ENCODE results near the gene ZNF324. TPM values are rescaled to one million over a fixed set of nuclear protein-coding genes. Genes with fewer than 3 reads are reported as not detected.

Gene ZNF324
- total and polyA plus RNA-seq, 2 of the 13 experiments (the other 11 are each of a cell fraction or from before 2014, with no cell fraction given): 1.1 to 4.7 TPM

DNA sequence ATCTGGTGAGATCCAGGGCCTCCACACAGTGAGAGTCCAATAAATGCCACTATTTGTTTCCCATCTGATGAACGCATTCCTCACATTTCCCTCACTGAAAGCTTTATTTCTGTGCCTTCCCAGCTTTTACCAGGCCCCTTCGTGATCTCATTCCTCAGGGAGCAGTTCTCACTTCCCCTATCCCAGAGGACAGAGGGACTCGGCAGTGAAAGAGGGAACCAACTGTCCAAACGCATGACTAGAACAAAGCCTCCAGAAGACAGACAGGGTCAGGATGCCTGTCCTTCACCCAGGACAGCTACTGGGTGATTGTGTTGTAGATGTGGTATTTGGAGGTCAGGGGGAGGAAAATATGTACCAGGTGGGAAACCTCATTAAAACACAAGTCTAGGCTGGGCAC, 54.8 kb downstream of the ZNF324 start (continued):
- no peak for TF ChIP-seq NCOA2 (CRISPR knock-in tag; IDR thresholded peaks at IDR 0.05)

DNA sequence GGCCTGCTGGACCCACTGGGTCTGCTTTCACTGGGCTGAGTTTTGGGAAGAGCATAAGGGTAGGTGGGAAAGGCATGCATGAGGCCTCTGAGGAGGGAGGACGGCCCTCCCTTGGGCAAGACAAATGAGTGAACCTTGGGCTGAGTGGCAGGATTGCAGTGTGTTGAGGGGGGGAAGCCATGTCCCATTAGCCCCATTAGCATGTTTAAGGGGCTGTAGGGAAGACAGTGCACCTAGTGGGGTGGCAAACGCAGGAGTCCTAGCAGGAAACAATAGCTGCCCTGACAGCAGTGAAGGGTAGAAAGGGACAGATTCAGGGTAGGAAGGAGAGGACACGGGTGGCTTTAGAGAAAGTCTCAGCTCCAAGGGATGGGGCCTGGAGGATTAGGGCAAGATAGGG, 55.8 kb downstream of the ZNF324 start:
- peaks cover 15% of the 10 kb centered on the region for H3K4me1 ChIP-seq (ENCODE audit: insufficient read depth, low read length)
- H2AFZ ChIP-seq (ENCODE audit: low read length): no peak overlapping the region
- H4K20me1 ChIP-seq (ENCODE audit: insufficient read depth, low read length): no peaks in the 10 kb centered on the region
- peak; percentile 74 for TF ChIP-seq ZNF7 (CRISPR knock-in tag; IDR thresholded peaks at IDR 0.05)
- TF ChIP-seq ZSCAN21 (CRISPR knock-in tag; IDR thresholded peaks at IDR 0.05; ENCODE audit: borderline replicate concordance): no peak
- H3K36me3 ChIP-seq (replicated peaks in 1 of 2; ENCODE audit: control insufficient read depth in 1 of 2, insufficient read depth in 2 of 2, low read length in 2 of 2): no peaks in the 10 kb centered on the region
- no peak overlapping the region for H3K9ac ChIP-seq (ENCODE audit: insufficient read depth, low read depth, low read length)
- FAIRE-seq (no peak), ATAC-seq (no peak), DNase-seq (ENCODE audit: low spot score) (no peak)
- in situ Hi-C loops (cut with HindIII; ENCODE audit: extremely low pct_ligation_motif_present, low pct_unique_long_range_greater_than_20kb): no loop called here
- CTCF ChIA-PET (ENCODE audit: low intra/inter-chr PET ratio, low total read pairs): no interaction called here
- BruUV-seq (replicated peaks): no TSS peak
- intact Hi-C loops (cut with micrococcal nuclease; ENCODE audit: unreplicated experiment): no loop called here
- no peak overlapping the region for H3K27ac ChIP-seq (ENCODE audit: extremely low read length, insufficient read depth, low read length)
- no peak overlapping the region for H3K4me3 ChIP-seq (replicated peaks in 1 of 3; ENCODE audit: insufficient read depth in 1 of 3, low read depth in 2 of 3, low read length in 3 of 3)
- POLR2A ChIA-PET: interaction anchor here (1.0 to 4.1 kb wide), 2 partner anchors 12 to 37 kb away, joined by 3 to 21 read pairs; partner anchors contain the start of gene SLC27A5
- H3K79me2 ChIP-seq (ENCODE audit: insufficient read depth, low read length): peaks cover 12% of the 10 kb centered on the region
- WGBS (ENCODE audit: low lambda C conversion rate): 31% methylated on average over 3 of the region's 3 CpGs
- H3K9me3 ChIP-seq (ENCODE audit: low read length): no peaks in the 10 kb centered on the region
- H3K27me3 ChIP-seq (ENCODE audit: control insufficient read depth in 1 of 2, insufficient read depth in 2 of 2, low read length in 2 of 2): peaks cover 0 to 1% of the 10 kb centered on the region in 2 experiments; a peak in 1 of 5 replicates
- no peak overlapping the region for H3K4me2 ChIP-seq (ENCODE audit: low read depth, low read length)

Small RNA genes lying within 50 kb of the gene (small RNA-seq; reads per million reads assigned to genes)
- gene RN7SL693P (ENCODE audit: insufficient read depth in 2 of 3, insufficient read length in 3 of 3, low read depth in 2 of 3, low replicate concordance in 1 of 3) (0 reads per million in 3 experiments), gene RNU6-1337P (ENCODE audit: insufficient read depth in 2 of 3, insufficient read length in 3 of 3, low read depth in 2 of 3, low replicate concordance in 1 of 3) (0 reads per million in 3 experiments)

Other genes with a start within 250 kb of the ZNF324 start
- 15.6 and 17.0 TPM in 2 replicates for gene ZNF544, start 238.2 kb upstream of the ZNF324 start, total RNA-seq (2016; rRNA removed; fragmentation: Illumina TruSeq; extraction: Trizol)
- 13.1 and 14.7 TPM in 2 replicates for gene ZNF544, start 238.2 kb upstream of the ZNF324 start, polyA plus RNA-seq (2011; rRNA removed)
- 3.3 and 3.7 TPM in 2 replicates for gene ZNF8, start 188.1 kb upstream of the ZNF324 start, total RNA-seq (2016; rRNA removed; fragmentation: Illumina TruSeq; extraction: Trizol)
- gene ZNF8, start 188.1 kb upstream of the ZNF324 start, polyA plus RNA-seq (2011; rRNA removed): 3.0 and 3.1 TPM in 2 replicates
- gene ERVK3-1, start 161.7 kb upstream of the ZNF324 start, total RNA-seq (2016; rRNA removed; fragmentation: Illumina TruSeq; extraction: Trizol): 38.7 and 39.5 TPM in 2 replicates
- 28.5 and 31.5 TPM in 2 replicates for gene ERVK3-1, start 161.7 kb upstream of the ZNF324 start, polyA plus RNA-seq (2011; rRNA removed)
- gene ZSCAN22, start 140.1 kb upstream of the ZNF324 start, total RNA-seq (2016; rRNA removed; fragmentation: Illumina TruSeq; extraction: Trizol): 2.5 and 3.1 TPM in 2 replicates
- 3.5 and 3.6 TPM in 2 replicates for gene ZSCAN22, start 140.1 kb upstream of the ZNF324 start, polyA plus RNA-seq (2011; rRNA removed)
- 15.1 and 41.4 TPM in 2 replicates for gene A1BG, start 113.6 kb upstream of the ZNF324 start, total RNA-seq (2016; rRNA removed; fragmentation: Illumina TruSeq; extraction: Trizol)
- gene A1BG, start 113.6 kb upstream of the ZNF324 start, polyA plus RNA-seq (2011; rRNA removed): 14.7 and 49.8 TPM in 2 replicates
- 1.1 and 1.9 TPM in 2 replicates for gene ZNF497, start 104.3 kb upstream of the ZNF324 start, total RNA-seq (2016; rRNA removed; fragmentation: Illumina TruSeq; extraction: Trizol)
- 1.5 and 1.8 TPM in 2 replicates for gene ZNF497, start 104.3 kb upstream of the ZNF324 start, polyA plus RNA-seq (2011; rRNA removed)
- gene ZNF837, start 86.0 kb upstream of the ZNF324 start, total RNA-seq (2016; rRNA removed; fragmentation: Illumina TruSeq; extraction: Trizol): 0.73 and 1.3 TPM in 2 replicates
- gene ZNF837, start 86.0 kb upstream of the ZNF324 start, polyA plus RNA-seq (2011; rRNA removed): 0.29 and 0.69 TPM in 2 replicates
- 1,544 and 1,715 TPM in 2 replicates for gene RPS5, start 79.8 kb upstream of the ZNF324 start, total RNA-seq (2016; rRNA removed; fragmentation: Illumina TruSeq; extraction: Trizol)
- gene RPS5, start 79.8 kb upstream of the ZNF324 start, polyA plus RNA-seq (2011; rRNA removed): 4,145 and 4,408 TPM in 2 replicates
- gene RNF225, start 71.4 kb upstream of the ZNF324 start, total RNA-seq (2016; rRNA removed; fragmentation: Illumina TruSeq; extraction: Trizol): not detected in 2 replicates
- gene RNF225, start 71.4 kb upstream of the ZNF324 start, polyA plus RNA-seq (2011; rRNA removed): not detected in 2 replicates
- 6.8 and 7.0 TPM in 2 replicates for gene ZNF584, start 58.4 kb upstream of the ZNF324 start, total RNA-seq (2016; rRNA removed; fragmentation: Illumina TruSeq; extraction: Trizol)
- gene ZNF584, start 58.4 kb upstream of the ZNF324 start, polyA plus RNA-seq (2011; rRNA removed): 2.4 and 3.3 TPM in 2 replicates
- not detected in 2 replicates for gene ZNF132, start 26.9 kb upstream of the ZNF324 start, total RNA-seq (2016; rRNA removed; fragmentation: Illumina TruSeq; extraction: Trizol)
- gene ZNF132, start 26.9 kb upstream of the ZNF324 start, polyA plus RNA-seq (2011; rRNA removed): not detected in 2 replicates
- 2.5 and 3.0 TPM in 2 replicates for gene ZNF324B, start 15.5 kb upstream of the ZNF324 start, total RNA-seq (2016; rRNA removed; fragmentation: Illumina TruSeq; extraction: Trizol)
- 0.53 and 0.98 TPM in 2 replicates for gene ZNF324B, start 15.5 kb upstream of the ZNF324 start, polyA plus RNA-seq (2011; rRNA removed)
- 2.5 and 3.6 TPM in 2 replicates for gene ZNF446, start 9.3 kb downstream of the ZNF324 start, total RNA-seq (2016; rRNA removed; fragmentation: Illumina TruSeq; extraction: Trizol)
- 3.0 and 3.8 TPM in 2 replicates for gene ZNF446, start 9.3 kb downstream of the ZNF324 start, polyA plus RNA-seq (2011; rRNA removed)
- 40.2 and 41.2 TPM in 2 replicates for gene SLC27A5, start 44.9 kb downstream of the ZNF324 start, total RNA-seq (2016; rRNA removed; fragmentation: Illumina TruSeq; extraction: Trizol)
- 30.3 and 36.5 TPM in 2 replicates for gene SLC27A5, start 44.9 kb downstream of the ZNF324 start, polyA plus RNA-seq (2011; rRNA removed)
- 2.0 and 3.7 TPM in 2 replicates for gene ZBTB45, start 52.7 kb downstream of the ZNF324 start, total RNA-seq (2016; rRNA removed; fragmentation: Illumina TruSeq; extraction: Trizol)
- gene ZBTB45, start 52.7 kb downstream of the ZNF324 start, polyA plus RNA-seq (2011; rRNA removed): 3.0 and 3.2 TPM in 2 replicates
- gene TRIM28, start 77.0 kb downstream of the ZNF324 start, total RNA-seq (2016; rRNA removed; fragmentation: Illumina TruSeq; extraction: Trizol): 302 and 361 TPM in 2 replicates
- gene TRIM28, start 77.0 kb downstream of the ZNF324 start, polyA plus RNA-seq (2011; rRNA removed): 439 and 461 TPM in 2 replicates
- gene CHMP2A, start 88.0 kb downstream of the ZNF324 start, total RNA-seq (2016; rRNA removed; fragmentation: Illumina TruSeq; extraction: Trizol): 55.0 and 70.9 TPM in 2 replicates
- 49.7 and 51.4 TPM in 2 replicates for gene CHMP2A, start 88.0 kb downstream of the ZNF324 start, polyA plus RNA-seq (2011; rRNA removed)
- 29.5 and 36.2 TPM in 2 replicates for gene UBE2M, start 91.5 kb downstream of the ZNF324 start, total RNA-seq (2016; rRNA removed; fragmentation: Illumina TruSeq; extraction: Trizol)
- gene UBE2M, start 91.5 kb downstream of the ZNF324 start, polyA plus RNA-seq (2011; rRNA removed): 50.3 and 55.5 TPM in 2 replicates
- 1.3 and 3.1 TPM in 2 replicates for gene MZF1, start 106.3 kb downstream of the ZNF324 start, total RNA-seq (2016; rRNA removed; fragmentation: Illumina TruSeq; extraction: Trizol)
- 8.1 and 10.0 TPM in 2 replicates for gene MZF1, start 106.3 kb downstream of the ZNF324 start, polyA plus RNA-seq (2011; rRNA removed)